Muscle of leg (tissue), 11 donors: ENCODE data around the gene KREMEN1. TPM values are rescaled to one million over a fixed set of nuclear protein-coding genes. Genes with fewer than 3 reads are reported as not detected.

Experiments
- DNase-seq: peaks from one replicate; pipeline ENCODE4 v3.0.0; 2013
- H3K27ac ChIP-seq: one replicate; pipeline ENCODE4 v1.5.1; 2013; ENCODE audit warnings: mild to moderate bottlenecking, low read length, control low read depth
- H3K27me3 ChIP-seq: one replicate; pipeline ENCODE4 v1.6.1; 2013; ENCODE audit warnings: low read length; ENCODE audit not compliant: control insufficient read depth, insufficient read depth
- H3K36me3 ChIP-seq: one replicate; pipeline ENCODE4 v1.6.1; 2013; ENCODE audit warnings: low read length; ENCODE audit not compliant: control insufficient read depth, insufficient read depth
- H3K4me1 ChIP-seq: one replicate; pipeline ENCODE4 v1.6.1; 2013; ENCODE audit warnings: low read length; ENCODE audit not compliant: control insufficient read depth, insufficient read depth
- H3K4me3 ChIP-seq: one replicate; pipeline ENCODE4 v1.5.1; 2013; ENCODE audit warnings: low read length, control low read depth
- H3K9me3 ChIP-seq: replicated peaks from 2 replicates; pipeline ENCODE4 v1.6.1; 2013; ENCODE audit warnings: low read depth, low read length; ENCODE audit not compliant: control insufficient read depth
- WGBS: methylation state at CpG from one replicate; pipeline ENCODE4 v1.1.5; 2013; ENCODE audit warnings: missing lambda C conversion rate; ENCODE audit not compliant: insufficient coverage; 5-methylcytosine and 5-hydroxymethylcytosine counted together
- polyA plus RNA-seq, 8 donors: library from polyadenylated mRNA; unstranded; fragments of 120-200 nt; gene quantifications; one replicate each; pipeline versions ENCODE4 v1.2.1 to v1.2.3, GENCODE V29; 2013; ENCODE audit warnings: inconsistent platforms in 1 of 8, low replicate concordance in 1 of 8; ENCODE audit not compliant: insufficient read length in 8 of 8, insufficient read depth in 1 of 8
- total RNA-seq: library from RNA; stranded (reverse); fragments of 120-200 nt; gene quantifications from one replicate; pipeline ENCODE4 v1.2.4, GENCODE V29; 2013

The KREMEN1 gene
- total and polyA plus RNA-seq, 9 donors = 44.9 to 96.6 (median 86.6) TPM

DNA sequence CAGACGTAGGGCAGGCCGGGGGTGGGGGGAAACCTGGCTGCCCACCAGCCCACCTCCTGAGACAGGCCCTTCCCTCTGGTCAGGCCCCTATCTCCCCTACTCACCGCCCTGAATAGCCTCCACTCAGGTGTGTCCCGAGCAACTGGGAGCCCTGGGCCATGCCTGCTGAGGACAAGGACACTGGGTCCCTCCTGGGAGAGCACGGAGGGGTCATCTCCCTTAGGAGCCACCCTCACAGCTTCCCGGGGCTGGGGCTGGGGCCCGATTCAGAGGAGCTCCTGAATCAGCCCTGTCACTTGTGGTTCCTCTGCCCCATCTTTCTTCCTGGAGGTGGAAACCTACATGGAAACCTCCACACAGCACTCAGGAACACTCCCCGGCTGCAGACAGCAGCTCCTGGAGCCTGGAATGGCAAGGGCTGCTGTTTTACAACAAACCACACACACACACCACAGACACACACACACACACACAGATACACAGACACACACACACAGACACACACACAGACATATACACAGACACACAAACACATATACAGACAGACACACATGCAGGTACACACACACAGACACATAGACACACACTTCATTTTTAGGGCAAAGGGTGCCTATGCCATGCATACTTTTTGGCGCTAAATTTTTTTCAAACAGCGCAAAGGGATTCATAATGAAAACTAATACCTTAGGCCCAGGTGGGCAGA, 123.3 kb downstream of the KREMEN1 start:
- WGBS = 60% methylated on average over 9 of the region's 10 CpGs

DNA sequence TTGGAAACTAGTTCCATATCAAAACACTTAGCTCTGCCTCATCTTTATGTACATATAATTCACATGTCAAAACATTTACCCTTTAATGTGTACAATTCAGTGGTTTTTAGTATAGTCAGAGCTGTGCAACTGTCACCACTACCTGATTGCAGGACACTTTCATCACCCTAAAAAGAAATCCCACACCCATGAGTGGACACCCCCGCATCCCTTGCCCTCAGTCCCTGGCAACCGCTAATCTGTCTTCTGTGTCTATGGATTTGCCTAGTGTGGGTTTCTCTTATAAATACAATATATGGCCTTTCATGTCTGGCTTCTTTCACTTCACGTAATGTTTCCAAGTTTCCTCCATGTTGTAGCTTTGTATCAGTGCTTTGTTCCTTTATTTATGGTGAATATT, 124.3 kb downstream of the KREMEN1 start:
- H3K9me3 ChIP-seq = peaks cover 2% of the 10 kb centered on the region
- no peak overlapping the region for H3K27ac ChIP-seq
- no peaks in the 10 kb centered on the region for H3K36me3 ChIP-seq
- no peaks in the 10 kb centered on the region for H3K27me3 ChIP-seq
- H3K4me3 ChIP-seq = no peak overlapping the region
- H3K4me1 ChIP-seq = peaks cover 10% of the 10 kb centered on the region
- no peak for DNase-seq
- no CpG with 5 or more reads among the region's 3 CpGs for WGBS

More for the DNA sequence above, 123.3 kb downstream of the KREMEN1 start:
- no peak for DNase-seq
- H3K9me3 ChIP-seq = peaks cover 2% of the 10 kb centered on the region
- no peaks in the 10 kb centered on the region for H3K27me3 ChIP-seq
- H3K36me3 ChIP-seq = no peaks in the 10 kb centered on the region
- H3K4me3 ChIP-seq = no peak overlapping the region
- peaks cover 5% of the 10 kb centered on the region for H3K4me1 ChIP-seq
- no peak overlapping the region for H3K27ac ChIP-seq

DNA sequence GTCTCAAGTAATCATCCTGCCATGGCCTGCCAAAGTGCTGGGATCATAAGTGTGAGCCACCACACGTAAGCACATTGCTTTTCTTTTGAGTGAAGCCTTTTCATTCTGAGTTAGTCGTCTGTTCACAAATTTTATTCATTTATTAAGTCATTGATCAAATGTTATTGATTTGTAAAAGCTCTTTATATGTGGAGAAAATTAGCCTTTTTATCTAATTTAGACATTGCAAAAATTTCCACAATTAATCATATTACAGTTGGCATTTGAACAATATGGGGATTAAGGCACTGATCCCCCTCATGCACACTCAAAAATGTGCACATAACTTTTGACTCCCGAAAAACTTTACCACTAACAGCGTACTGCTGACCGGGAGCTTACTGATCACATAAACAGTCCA, 125.4 kb downstream of the KREMEN1 start:
- no peaks in the 10 kb centered on the region for H3K27me3 ChIP-seq
- H3K4me3 ChIP-seq = no peak overlapping the region
- H3K36me3 ChIP-seq = no peaks in the 10 kb centered on the region
- H3K4me1 ChIP-seq = peaks cover 20% of the 10 kb centered on the region
- WGBS = 100% methylated on average over 2 of the region's 5 CpGs
- H3K27ac ChIP-seq = no peak overlapping the region
- H3K9me3 ChIP-seq = peaks cover 2% of the 10 kb centered on the region
- no peak for DNase-seq

GRCh38 chr22:29199702-29200400, 127.0 kb downstream of the KREMEN1 start:
- Histone ChIP-seq H3K27me3 (no peaks in the 10 kb centered on the region), H3K9me3 (peaks cover 2% of the 10 kb centered on the region), H3K4me3 (no peak overlapping the region), H3K4me1 (peaks cover 20% of the 10 kb centered on the region), H3K27ac (no peak overlapping the region), H3K36me3 (no peaks in the 10 kb centered on the region)
- 46% methylated on average over 4 of the region's 8 CpGs for WGBS
- DNase-seq = no peak

GRCh38 chr22:29200901-29201300, 128.1 kb downstream of the KREMEN1 start:
- Histone ChIP-seq H3K4me3 (no peak overlapping the region), H3K36me3 (no peaks in the 10 kb centered on the region), H3K27ac (no peak overlapping the region), H3K27me3 (no peaks in the 10 kb centered on the region), H3K9me3 (peaks cover 2% of the 10 kb centered on the region), H3K4me1 (peaks cover 21% of the 10 kb centered on the region)
- DNase-seq = no peak
- 77% methylated on average over 6 of the region's 7 CpGs for WGBS

- H3K27ac ChIP-seq = no peak overlapping the region
- no peak for DNase-seq
- no peaks in the 10 kb centered on the region for H3K36me3 ChIP-seq
- peaks cover 8% of the 10 kb centered on the region for H3K27me3 ChIP-seq
- H3K4me3 ChIP-seq = no peak overlapping the region
- WGBS = 64% methylated on average over 5 of the region's 7 CpGs
- peaks cover 28% of the 10 kb centered on the region for H3K4me1 ChIP-seq
- H3K9me3 ChIP-seq = peaks cover 2% of the 10 kb centered on the region
Measured at GRCh38 chr22:29201782-29202181, 128.9 kb downstream of the KREMEN1 start.

DNA sequence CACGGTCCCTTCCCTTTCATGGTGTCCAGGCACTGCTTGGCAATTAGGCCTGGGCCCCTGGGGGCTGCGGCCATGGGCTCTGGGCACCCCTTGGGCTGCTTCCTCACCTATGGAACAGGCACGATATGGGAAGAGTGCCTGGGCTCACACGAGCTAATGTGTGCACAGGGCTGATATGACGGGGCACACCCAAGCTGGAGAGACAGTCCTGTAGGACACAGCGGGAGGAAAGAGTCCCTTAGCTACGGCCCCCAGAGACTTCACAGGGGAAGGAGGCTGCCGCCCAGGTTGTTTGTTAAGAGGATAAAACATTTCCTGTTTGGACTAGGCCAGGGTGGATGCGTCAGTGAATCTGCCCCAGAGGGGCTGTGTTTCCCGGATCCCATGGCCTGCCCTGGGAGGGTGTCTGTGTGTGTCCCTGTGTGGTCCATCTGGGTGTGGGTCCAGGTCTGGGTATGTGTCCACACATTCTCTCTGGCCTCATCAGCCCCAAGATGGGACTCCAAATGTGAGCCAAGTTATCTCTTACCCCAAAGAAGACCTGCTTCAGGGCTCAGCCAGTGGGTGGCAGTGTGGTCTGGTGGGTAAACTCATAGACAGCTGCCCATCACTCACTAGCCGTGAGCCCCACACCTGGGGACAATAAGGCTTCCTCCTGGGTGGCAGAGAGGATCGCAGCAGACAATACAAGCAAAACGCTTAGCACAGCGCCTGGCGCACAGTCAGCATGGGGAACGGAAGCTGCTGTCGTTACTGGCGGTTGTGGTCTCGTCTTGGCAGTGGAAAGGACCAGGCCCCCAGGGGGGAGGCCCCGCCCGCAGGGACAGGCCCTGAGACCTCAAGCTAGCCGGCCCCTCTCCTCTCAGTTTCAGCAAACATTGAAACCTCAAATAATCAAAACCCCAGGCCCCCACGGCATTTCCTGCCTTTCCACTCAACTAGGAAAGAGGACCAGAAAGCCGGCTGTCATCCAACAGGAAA, 129.7 kb downstream of the KREMEN1 start:
- H3K4me3 ChIP-seq = no peak overlapping the region
- peaks cover 13% of the 10 kb centered on the region for H3K27me3 ChIP-seq
- WGBS = 45% methylated on average over 13 of the region's 24 CpGs
- peak; percentile 72 for DNase-seq
- H3K4me1 ChIP-seq = peaks cover 31% of the 10 kb centered on the region
- H3K36me3 ChIP-seq = no peaks in the 10 kb centered on the region
- H3K9me3 ChIP-seq = peaks cover 2% of the 10 kb centered on the region
- H3K27ac ChIP-seq = peak overlapping the region; percentile 63

DNA sequence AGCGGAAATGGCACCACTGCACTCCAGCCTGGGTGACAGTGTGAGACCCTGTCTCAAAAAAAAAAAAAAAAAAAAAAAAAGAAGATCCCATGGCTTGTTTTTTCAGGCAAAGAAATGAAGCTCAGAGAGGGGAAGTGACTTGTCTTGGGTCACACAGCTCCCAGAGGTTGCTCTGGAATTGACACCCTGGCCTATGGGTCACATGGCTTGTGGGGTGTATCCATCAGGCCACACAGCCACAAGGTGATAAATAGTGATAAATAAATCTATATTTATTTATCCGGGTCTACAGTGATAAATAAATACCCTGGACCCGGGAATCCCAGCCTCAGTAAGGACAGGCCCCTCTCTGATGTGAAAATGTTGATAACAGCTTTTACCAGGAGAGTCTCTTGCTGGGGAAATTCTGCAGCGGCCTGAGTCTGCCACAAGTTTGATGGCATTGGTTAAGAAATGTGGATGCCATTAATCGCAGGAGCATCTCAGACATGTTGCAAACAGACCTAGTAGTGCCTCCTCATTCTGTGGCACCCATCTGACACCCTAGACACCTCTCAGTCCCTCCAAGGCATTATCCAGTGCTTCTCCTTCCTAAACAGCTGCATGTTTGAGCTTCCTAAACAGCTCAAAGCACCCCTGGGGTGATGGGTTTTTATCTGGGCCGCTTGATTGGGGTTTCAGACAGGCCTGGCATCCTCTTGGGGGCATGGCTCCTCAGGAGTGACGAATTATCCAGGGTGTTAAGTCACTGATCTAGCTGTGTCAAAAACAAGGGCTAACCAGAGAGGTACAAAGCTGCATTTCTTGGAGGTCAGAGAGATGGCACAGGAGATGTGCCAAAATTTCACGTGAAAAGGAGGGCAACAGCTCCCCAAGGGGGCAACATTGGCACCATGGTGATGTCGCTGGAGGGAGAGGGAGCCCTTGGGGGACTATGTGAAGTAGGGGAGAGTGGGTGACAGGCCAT, 130.9 kb downstream of the KREMEN1 start:
- peaks cover 31% of the 10 kb centered on the region for H3K4me1 ChIP-seq
- no peak for DNase-seq
- H3K9me3 ChIP-seq = no peaks in the 10 kb centered on the region
- 82% methylated on average over 4 of the region's 9 CpGs for WGBS
- no peaks in the 10 kb centered on the region for H3K36me3 ChIP-seq
- no peak overlapping the region for H3K4me3 ChIP-seq
- peaks cover 13% of the 10 kb centered on the region for H3K27me3 ChIP-seq
- H3K27ac ChIP-seq = no peak overlapping the region

- no peak for DNase-seq
- H3K4me3 ChIP-seq = no peak overlapping the region
- H3K36me3 ChIP-seq = no peaks in the 10 kb centered on the region
- H3K9me3 ChIP-seq = no peaks in the 10 kb centered on the region
- peaks cover 31% of the 10 kb centered on the region for H3K4me1 ChIP-seq
- WGBS = 80% methylated on average over 3 of the region's 8 CpGs
- H3K27ac ChIP-seq = no peak overlapping the region
- peaks cover 13% of the 10 kb centered on the region for H3K27me3 ChIP-seq
Measured at GRCh38 chr22:29204455-29205183, 131.8 kb downstream of the KREMEN1 start.
